GM12892 (cell line): ENCODE data around the gene VPS11.

Source experiments
- POLR2A ChIP-seq: IDR thresholded peaks from 2 replicates; pipeline ENCODE4 v1.6.1; 2011; ENCODE audit warnings: low read depth, low read length, control low read depth
- POLR2AphosphoS5 ChIP-seq: IDR thresholded peaks from 2 replicates; pipeline ENCODE4 v1.6.1; 2011; ENCODE audit warnings: low read depth, low read length, control low read depth
- TAF1 ChIP-seq: IDR thresholded peaks from 2 replicates; pipeline ENCODE4 v1.6.1; 2011; ENCODE audit warnings: low read depth, mild to moderate bottlenecking, control low read depth, low read length, borderline replicate concordance

GRCh38 chr11:119095066-119095880 lies 27.7 kb downstream of the VPS11 start:
- TF ChIP-seq POLR2A (peak; percentile 100), POLR2AphosphoS5 (peak; percentile 100), TAF1 (peak; percentile 98)
